ENCODE results near the gene GPR158. TPM values are rescaled to one million over a fixed set of nuclear protein-coding genes. Genes with fewer than 3 reads are reported as not detected.

The GPR158 gene
- total RNA-seq, 1 donor from 2014 or later = 0.52 TPM

DNA sequence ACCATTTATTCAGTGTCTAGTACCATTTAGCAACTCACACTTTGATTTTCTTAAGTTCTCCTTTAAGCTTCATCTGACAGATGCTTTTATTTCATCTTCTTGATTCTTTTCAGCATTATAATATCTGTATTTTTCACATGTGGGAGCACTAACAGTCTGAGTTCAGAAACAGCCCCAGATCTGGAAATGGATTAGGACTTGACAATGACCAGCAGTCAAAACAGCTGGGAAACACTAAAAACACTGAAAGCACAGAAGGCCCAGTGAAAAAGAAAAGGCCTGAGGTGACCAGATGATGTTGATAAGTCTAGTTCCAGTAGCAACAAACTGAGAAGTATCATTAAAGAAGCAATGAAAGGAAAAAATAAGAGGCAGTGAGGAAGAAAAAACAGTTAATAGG lies 454.5 kb downstream of the GPR158 start:
- Histone ChIP-seq H3K36me3 (ENCODE audit: control insufficient read depth in 3 of 3, insufficient read depth in 3 of 3, low read length in 3 of 3) (no peaks in the 10 kb centered on the region), H3K4me1 (ENCODE audit: control insufficient read depth in 3 of 3, insufficient read depth in 3 of 3, low read length in 3 of 3) (no peaks in the 10 kb centered on the region), H3K27me3 (ENCODE audit: control insufficient read depth in 3 of 3, insufficient read depth in 3 of 3, low read length in 3 of 3) (no peaks in the 10 kb centered on the region)

DNA sequence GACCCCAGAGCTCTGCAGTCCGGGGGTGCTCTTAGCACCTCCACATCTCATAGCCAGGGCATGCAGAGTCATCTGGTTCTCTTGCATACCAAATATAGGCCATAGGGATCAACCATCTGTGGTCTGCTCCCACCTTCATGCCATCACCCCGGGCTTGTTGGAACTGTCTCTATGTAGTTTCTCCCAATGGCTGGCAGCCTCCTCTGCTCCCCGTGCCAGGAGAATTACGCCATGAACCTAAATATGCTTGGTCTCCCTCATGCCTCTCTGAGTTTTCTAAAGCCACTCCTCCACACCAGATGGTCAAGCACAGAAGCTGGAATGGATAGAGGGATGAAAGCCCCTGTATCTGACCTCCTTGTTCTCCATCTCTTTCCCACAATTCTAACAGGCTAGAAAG lies 456.7 kb downstream of the GPR158 start:
- Histone ChIP-seq H3K27me3 (ENCODE audit: control insufficient read depth in 3 of 3, insufficient read depth in 3 of 3, low read length in 3 of 3) (no peaks in the 10 kb centered on the region), H3K4me3 (ENCODE audit: low read length in 3 of 3) (no peak overlapping the region), H3K27ac (ENCODE audit: low read depth, low read length) (no peak overlapping the region), H3K9me3 (ENCODE audit: control insufficient read depth in 3 of 3, low read length in 3 of 3) (no peaks in the 10 kb centered on the region), H3K9ac (ENCODE audit: low read depth in 1 of 3, low read length in 3 of 3) (no peak overlapping the region), H3K4me1 (ENCODE audit: control insufficient read depth in 3 of 3, insufficient read depth in 3 of 3, low read length in 3 of 3) (no peaks in the 10 kb centered on the region), H3K36me3 (ENCODE audit: control insufficient read depth in 3 of 3, insufficient read depth in 3 of 3, low read length in 3 of 3) (no peaks in the 10 kb centered on the region)

More for the DNA sequence above, 454.5 kb downstream of the GPR158 start:
- no peak overlapping the region for H3K27ac ChIP-seq (ENCODE audit: low read depth, low read length)
- H3K9ac ChIP-seq (ENCODE audit: low read depth in 1 of 3, low read length in 3 of 3) = no peak overlapping the region
- H3K4me3 ChIP-seq (ENCODE audit: low read length in 3 of 3) = no peak overlapping the region
- no peaks in the 10 kb centered on the region for H3K9me3 ChIP-seq (ENCODE audit: control insufficient read depth in 3 of 3, low read length in 3 of 3)

DNA sequence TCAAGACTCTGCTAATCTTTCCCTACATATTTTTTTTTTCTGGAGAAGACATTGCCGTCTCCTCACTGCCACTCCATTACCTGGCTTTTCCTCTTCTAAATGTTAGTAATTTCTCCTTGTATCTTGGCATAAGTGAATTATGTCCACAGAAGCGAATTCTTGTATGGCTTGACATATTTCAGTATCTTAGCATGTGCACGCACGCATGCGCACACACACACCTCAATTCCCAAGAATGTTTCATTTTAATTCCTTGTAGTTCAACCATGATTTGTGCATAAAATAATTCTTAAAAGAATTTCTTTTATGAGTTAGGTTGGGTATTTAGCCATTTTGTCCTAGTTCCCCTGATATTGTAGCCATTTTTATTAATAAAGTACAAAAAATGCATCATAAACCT lies 458.0 kb downstream of the GPR158 start:
- Histone ChIP-seq H3K27me3 (ENCODE audit: control insufficient read depth in 3 of 3, insufficient read depth in 3 of 3, low read length in 3 of 3) (no peaks in the 10 kb centered on the region), H3K36me3 (ENCODE audit: control insufficient read depth in 3 of 3, insufficient read depth in 3 of 3, low read length in 3 of 3) (no peaks in the 10 kb centered on the region), H3K9ac (ENCODE audit: low read depth in 1 of 3, low read length in 3 of 3) (no peak overlapping the region), H3K4me1 (ENCODE audit: control insufficient read depth in 3 of 3, insufficient read depth in 3 of 3, low read length in 3 of 3) (no peaks in the 10 kb centered on the region), H3K9me3 (ENCODE audit: control insufficient read depth in 3 of 3, low read length in 3 of 3) (no peaks in the 10 kb centered on the region), H3K4me3 (ENCODE audit: low read length in 3 of 3) (no peak overlapping the region), H3K27ac (ENCODE audit: low read depth, low read length) (no peak overlapping the region)

GRCh38 chr10:25633542-25633941 lies 458.7 kb downstream of the GPR158 start:
- H3K9me3 ChIP-seq (ENCODE audit: control insufficient read depth in 3 of 3, low read length in 3 of 3) = no peaks in the 10 kb centered on the region
- no peak overlapping the region for H3K4me3 ChIP-seq (ENCODE audit: low read length in 3 of 3)
- no peaks in the 10 kb centered on the region for H3K36me3 ChIP-seq (ENCODE audit: control insufficient read depth in 3 of 3, insufficient read depth in 3 of 3, low read length in 3 of 3)

GRCh38 chr10:25639646-25640045 lies 464.8 kb downstream of the GPR158 start:
- H3K4me1 ChIP-seq (ENCODE audit: control insufficient read depth in 3 of 3, insufficient read depth in 3 of 3, low read length in 3 of 3) = no peaks in the 10 kb centered on the region
- H3K27ac ChIP-seq (ENCODE audit: low read depth, low read length) = no peak overlapping the region
- no peaks in the 10 kb centered on the region for H3K27me3 ChIP-seq (ENCODE audit: control insufficient read depth in 3 of 3, insufficient read depth in 3 of 3, low read length in 3 of 3)
- H3K4me3 ChIP-seq (ENCODE audit: low read length in 3 of 3) = no peak overlapping the region
- H3K9me3 ChIP-seq (ENCODE audit: control insufficient read depth in 3 of 3, low read length in 3 of 3) = no peaks in the 10 kb centered on the region
- H3K36me3 ChIP-seq (ENCODE audit: control insufficient read depth in 3 of 3, insufficient read depth in 3 of 3, low read length in 3 of 3) = no peaks in the 10 kb centered on the region
- H3K9ac ChIP-seq (ENCODE audit: low read depth in 1 of 3, low read length in 3 of 3) = no peak overlapping the region

More at GRCh38 chr10:25633542-25633941, 458.7 kb downstream of the GPR158 start:
- H3K9ac ChIP-seq (ENCODE audit: low read depth in 1 of 3, low read length in 3 of 3) = no peak overlapping the region
- H3K27ac ChIP-seq (ENCODE audit: low read depth, low read length) = no peak overlapping the region
- no peaks in the 10 kb centered on the region for H3K4me1 ChIP-seq (ENCODE audit: control insufficient read depth in 3 of 3, insufficient read depth in 3 of 3, low read length in 3 of 3)
- H3K27me3 ChIP-seq (ENCODE audit: control insufficient read depth in 3 of 3, insufficient read depth in 3 of 3, low read length in 3 of 3) = no peaks in the 10 kb centered on the region

- Histone ChIP-seq H3K27me3 (ENCODE audit: control insufficient read depth in 3 of 3, insufficient read depth in 3 of 3, low read length in 3 of 3) (no peaks in the 10 kb centered on the region), H3K27ac (ENCODE audit: low read depth, low read length) (no peak overlapping the region), H3K36me3 (ENCODE audit: control insufficient read depth in 3 of 3, insufficient read depth in 3 of 3, low read length in 3 of 3) (no peaks in the 10 kb centered on the region), H3K9me3 (ENCODE audit: control insufficient read depth in 3 of 3, low read length in 3 of 3) (no peaks in the 10 kb centered on the region), H3K4me3 (ENCODE audit: low read length in 3 of 3) (no peak overlapping the region), H3K4me1 (ENCODE audit: control insufficient read depth in 3 of 3, insufficient read depth in 3 of 3, low read length in 3 of 3) (no peaks in the 10 kb centered on the region), H3K9ac (ENCODE audit: low read depth in 1 of 3, low read length in 3 of 3) (no peak overlapping the region)
These were observed 466.8 kb downstream of the GPR158 start for GRCh38 chr10:25641595-25641994.

GRCh38 chr10:25642721-25643120 lies 467.9 kb downstream of the GPR158 start:
- H3K9ac ChIP-seq (ENCODE audit: low read depth in 1 of 3, low read length in 3 of 3) = no peak overlapping the region
- H3K27me3 ChIP-seq (ENCODE audit: control insufficient read depth in 3 of 3, insufficient read depth in 3 of 3, low read length in 3 of 3) = no peaks in the 10 kb centered on the region
- H3K4me3 ChIP-seq (ENCODE audit: low read length in 3 of 3) = no peak overlapping the region
- H3K9me3 ChIP-seq (ENCODE audit: control insufficient read depth in 3 of 3, low read length in 3 of 3) = no peaks in the 10 kb centered on the region
- no peak overlapping the region for H3K27ac ChIP-seq (ENCODE audit: low read depth, low read length)
- H3K36me3 ChIP-seq (ENCODE audit: control insufficient read depth in 3 of 3, insufficient read depth in 3 of 3, low read length in 3 of 3) = no peaks in the 10 kb centered on the region
- no peaks in the 10 kb centered on the region for H3K4me1 ChIP-seq (ENCODE audit: control insufficient read depth in 3 of 3, insufficient read depth in 3 of 3, low read length in 3 of 3)

- Histone ChIP-seq H3K27ac (ENCODE audit: low read depth, low read length) (no peak overlapping the region), H3K36me3 (ENCODE audit: control insufficient read depth in 3 of 3, insufficient read depth in 3 of 3, low read length in 3 of 3) (no peaks in the 10 kb centered on the region), H3K27me3 (ENCODE audit: control insufficient read depth in 3 of 3, insufficient read depth in 3 of 3, low read length in 3 of 3) (no peaks in the 10 kb centered on the region), H3K9ac (ENCODE audit: low read depth in 1 of 3, low read length in 3 of 3) (no peak overlapping the region), H3K9me3 (ENCODE audit: control insufficient read depth in 3 of 3, low read length in 3 of 3) (no peaks in the 10 kb centered on the region), H3K4me3 (ENCODE audit: low read length in 3 of 3) (no peak overlapping the region), H3K4me1 (ENCODE audit: control insufficient read depth in 3 of 3, insufficient read depth in 3 of 3, low read length in 3 of 3) (no peaks in the 10 kb centered on the region)
These were observed 471.6 kb downstream of the GPR158 start for GRCh38 chr10:25646371-25646770.

GRCh38 chr10:25651534-25651933 lies 476.7 kb downstream of the GPR158 start:
- Histone ChIP-seq H3K27me3 (ENCODE audit: control insufficient read depth in 3 of 3, insufficient read depth in 3 of 3, low read length in 3 of 3) (no peaks in the 10 kb centered on the region), H3K9me3 (ENCODE audit: control insufficient read depth in 3 of 3, low read length in 3 of 3) (no peaks in the 10 kb centered on the region), H3K9ac (ENCODE audit: low read depth in 1 of 3, low read length in 3 of 3) (no peak overlapping the region), H3K4me3 (ENCODE audit: low read length in 3 of 3) (no peak overlapping the region), H3K27ac (ENCODE audit: low read depth, low read length) (no peak overlapping the region), H3K36me3 (ENCODE audit: control insufficient read depth in 3 of 3, insufficient read depth in 3 of 3, low read length in 3 of 3) (no peaks in the 10 kb centered on the region), H3K4me1 (ENCODE audit: control insufficient read depth in 3 of 3, insufficient read depth in 3 of 3, low read length in 3 of 3) (no peaks in the 10 kb centered on the region)

Data from skeletal muscle tissue (tissue), 4 donors.